Esophagus squamous epithelium (tissue), 4 donors: Measurements from ENCODE around the gene STAG3.

Experiments
- POLR2A ChIP-seq, 4 donors: fragments of 450-650 bp; IDR thresholded peaks; one replicate each; pipeline ENCODE4 v1.6.1; 2017; ENCODE audit warnings: antibody characterized with exemption in 4 of 4, mild to moderate bottlenecking in 4 of 4, moderate library complexity in 3 of 4
- TF ChIP-seq, protein P1 (sequence below), 6 experiments: fragments of 450-650 bp in 4 of 6; fragments of 200-600 bp in 2 of 6; sonication (generic) in 2 of 6; IDR thresholded peaks; one replicate each; pipeline ENCODE4 v1.5.1; 2016 to 2019; ENCODE audit warnings: antibody characterized with exemption in 6 of 6, mild to moderate bottlenecking in 4 of 6, moderate library complexity in 4 of 6

DNA sequence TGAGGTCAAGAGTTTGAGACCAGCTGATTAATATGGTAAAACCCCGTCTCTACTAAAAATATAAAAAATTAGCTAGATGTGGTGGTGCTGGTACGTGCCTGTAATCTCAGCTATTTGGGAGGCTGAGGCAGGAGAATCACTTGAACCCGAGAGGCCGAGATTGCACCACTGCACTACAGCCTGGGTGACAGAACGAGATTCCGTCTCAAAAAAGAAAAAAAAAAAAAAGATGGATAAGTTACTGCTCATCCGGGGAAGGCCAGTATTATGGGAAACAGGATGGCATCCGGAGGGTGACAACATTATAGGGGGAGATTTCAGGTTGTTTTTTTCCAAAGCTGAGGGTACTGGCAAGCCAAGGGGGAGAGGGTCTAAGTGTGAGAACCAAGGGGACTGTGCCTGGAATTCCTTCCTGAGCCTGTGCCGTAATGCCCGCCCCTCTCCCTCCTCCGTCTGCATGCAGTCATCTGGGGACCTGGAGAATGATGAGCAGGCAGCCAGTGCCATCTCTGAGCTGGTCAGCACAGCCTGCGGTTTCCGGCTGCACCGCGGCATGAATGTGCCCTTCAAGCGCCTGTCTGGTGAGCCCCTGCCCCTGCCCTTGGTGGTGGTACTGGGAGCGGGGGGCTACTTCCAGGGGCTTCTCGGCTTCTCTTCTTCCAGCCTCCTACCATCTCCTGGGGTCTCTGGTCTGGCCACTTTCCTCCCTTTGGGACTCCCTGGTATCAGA is 24.6 kb upstream of the STAG3 start:
- TF ChIP-seq, protein P1, sequence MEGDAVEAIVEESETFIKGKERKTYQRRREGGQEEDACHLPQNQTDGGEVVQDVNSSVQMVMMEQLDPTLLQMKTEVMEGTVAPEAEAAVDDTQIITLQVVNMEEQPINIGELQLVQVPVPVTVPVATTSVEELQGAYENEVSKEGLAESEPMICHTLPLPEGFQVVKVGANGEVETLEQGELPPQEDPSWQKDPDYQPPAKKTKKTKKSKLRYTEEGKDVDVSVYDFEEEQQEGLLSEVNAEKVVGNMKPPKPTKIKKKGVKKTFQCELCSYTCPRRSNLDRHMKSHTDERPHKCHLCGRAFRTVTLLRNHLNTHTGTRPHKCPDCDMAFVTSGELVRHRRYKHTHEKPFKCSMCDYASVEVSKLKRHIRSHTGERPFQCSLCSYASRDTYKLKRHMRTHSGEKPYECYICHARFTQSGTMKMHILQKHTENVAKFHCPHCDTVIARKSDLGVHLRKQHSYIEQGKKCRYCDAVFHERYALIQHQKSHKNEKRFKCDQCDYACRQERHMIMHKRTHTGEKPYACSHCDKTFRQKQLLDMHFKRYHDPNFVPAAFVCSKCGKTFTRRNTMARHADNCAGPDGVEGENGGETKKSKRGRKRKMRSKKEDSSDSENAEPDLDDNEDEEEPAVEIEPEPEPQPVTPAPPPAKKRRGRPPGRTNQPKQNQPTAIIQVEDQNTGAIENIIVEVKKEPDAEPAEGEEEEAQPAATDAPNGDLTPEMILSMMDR (IDR thresholded peaks at IDR 0.05), result no peak
- no peak for TF ChIP-seq POLR2A (IDR thresholded peaks at IDR 0.05)
